Fibroblast of lung (primary cell): Measurements from ENCODE around the gene TAC3. TPM values are rescaled to one million over a fixed set of nuclear protein-coding genes. Genes with fewer than 3 reads are reported as not detected.

ENCODE experiments used
- DNase-seq, 2 donors: peaks; one replicate each; pipeline versions ENCODE4 v3.0.0 to v3.0.0-alpha.2; 2010; ENCODE audit warnings: low read depth in 2 of 2
- H2AFZ ChIP-seq: 2 replicates; pipeline ENCODE4 v1.5.1; 2012; ENCODE audit warnings: low read length, control low read depth, inconsistent platforms
- H3K27ac ChIP-seq: 2 replicates; pipeline ENCODE4 v1.5.1; 2011; ENCODE audit warnings: low read length, control low read depth; ENCODE audit not compliant: insufficient read depth
- H3K27me3 ChIP-seq: 2 replicates; pipeline ENCODE4 v1.5.1; 2011; ENCODE audit warnings: mild to moderate bottlenecking, low read length; ENCODE audit not compliant: control insufficient read depth, insufficient read depth
- H3K36me3 ChIP-seq: 2 replicates; pipeline ENCODE4 v1.5.1; 2011; ENCODE audit warnings: low read length; ENCODE audit not compliant: control insufficient read depth, insufficient read depth
- H3K4me1 ChIP-seq: 2 replicates; pipeline ENCODE4 v1.5.1; 2011; ENCODE audit warnings: low read length; ENCODE audit not compliant: control insufficient read depth, insufficient read depth; ENCODE audit errors: extremely low read depth
- H3K4me2 ChIP-seq: 2 replicates; pipeline ENCODE4 v1.5.1; 2011; ENCODE audit warnings: low read length, control low read depth; ENCODE audit not compliant: insufficient read depth; ENCODE audit errors: extremely low read depth
- H3K4me3 ChIP-seq, 4 experiments: fragments of 200-600 bp in 1 of 4; sonication (generic) in 1 of 4; replicated peaks in 1 of 4; 2 replicates each; pipeline ENCODE4 v1.5.1; 2011 to 2016; ENCODE audit warnings: low read length in 4 of 4, low read depth in 3 of 4, mild to moderate bottlenecking in 3 of 4, control low read depth in 2 of 4, inconsistent platforms in 1 of 4, mixed read lengths in 1 of 4; ENCODE audit not compliant: insufficient read depth in 1 of 4; ENCODE audit errors: control extremely low read depth in 1 of 4
- H3K79me2 ChIP-seq: 2 replicates; pipeline ENCODE4 v1.5.1; 2012; ENCODE audit warnings: mild to moderate bottlenecking, low read length, inconsistent platforms; ENCODE audit not compliant: control insufficient read depth, insufficient read depth
- H3K9ac ChIP-seq: 2 replicates; pipeline ENCODE4 v1.5.1; 2011; ENCODE audit warnings: mild to moderate bottlenecking, low read length, control low read depth; ENCODE audit not compliant: insufficient read depth
- H3K9me3 ChIP-seq: 2 replicates; pipeline ENCODE4 v1.5.1; 2012; ENCODE audit warnings: low read depth, low read length; ENCODE audit not compliant: control insufficient read depth, insufficient read depth
- H4K20me1 ChIP-seq: 2 replicates; pipeline ENCODE4 v1.5.1; 2011; ENCODE audit warnings: low read length; ENCODE audit not compliant: control insufficient read depth, insufficient read depth; ENCODE audit errors: extremely low read depth
- CTCF ChIP-seq, 2 donors: IDR thresholded peaks in 1 of 2; conservative IDR thresholded peaks in 1 of 2; 1 replicate in 1 of 2; 2 replicates in 1 of 2; pipeline ENCODE4 v1.5.1; 2011 to 2012; ENCODE audit warnings: low read length in 2 of 2, control low read depth in 1 of 2, inconsistent platforms in 1 of 2, low read depth in 1 of 2, mild to moderate bottlenecking in 1 of 2
- EZH2 ChIP-seq: IDR thresholded peaks from 2 replicates; pipeline ENCODE4 v1.5.1; 2012; ENCODE audit warnings: low read length, control low read depth, mild to moderate bottlenecking; ENCODE audit errors: missing control alignments
- polyA minus RNA-seq: library from RNA; depleted of rRNA, polyadenylated mRNA; stranded (reverse); fragments of >200 nt; gene quantifications from 2 replicates; pipeline ENCODE4 v1.2.3, GENCODE V29; 2011; ENCODE audit warnings: low replicate concordance
- polyA plus RNA-seq, 2 donors: library from polyadenylated mRNA; depleted of rRNA in 1 of 2; stranded (reverse) in 1 of 2; unstranded in 1 of 2; fragments of >200 nt; gene quantifications; 2 replicates each; pipeline ENCODE4 v1.2.1, GENCODE V29; 2011 to 2012; ENCODE audit warnings: missing spikeins in 1 of 2
- total RNA-seq: library from RNA; depleted of rRNA; stranded (reverse); fragments of >200 nt; gene quantifications from 2 replicates; pipeline ENCODE4 v1.2.1, GENCODE V29; 2014

TAC3 gene
- total RNA-seq (0.17 TPM in 1 of 2 replicates, not detected in the other), polyA plus RNA-seq (0.36 and 0.54 TPM in 2 replicates), polyA minus RNA-seq (2.2 TPM in 1 of 2 replicates, not detected in the other)
- 0.17 and 0.78 TPM in 2 replicates for polyA plus RNA-seq (2012)

- DNase-seq: no peak
- Histone ChIP-seq H3K79me2 (no peaks in the 10 kb centered on the region), H3K4me1 (no peaks in the 10 kb centered on the region), H2AFZ (no peak within 1 kb of the TSS), H3K36me3 (no peaks in the 10 kb centered on the region), H3K9me3 (no peaks in the 10 kb centered on the region), H3K9ac (no peak within 1 kb of the TSS), H4K20me1 (no peaks in the 10 kb centered on the region), H3K27me3 (peaks cover 40% of the 10 kb centered on the region), H3K4me2 (no peak within 1 kb of the TSS), H3K27ac (no peak within 1 kb of the TSS), H3K4me3 (no peak within 1 kb of the TSS)
- TF ChIP-seq EZH2 (no peak), CTCF (conservative IDR thresholded peaks at IDR 0.05 in 1 of 2, IDR thresholded peaks at IDR 0.05 in 1 of 2; ENCODE audit: low read depth in 1 of 2, low read length in 2 of 2) (no peak)
These were observed at the start of gene TAC3 for GRCh38 chr12:57016348-57016747. Gene TAC3 (minus strand): TSS chr12:57016529. CDS start chr12:57015797, 732 bp downstream.

- no peaks in the 10 kb centered on the region for H3K79me2 ChIP-seq
- no peak overlapping the region for H2AFZ ChIP-seq
- no peak overlapping the region for H3K4me3 ChIP-seq
- H3K27me3 ChIP-seq: no peaks in the 10 kb centered on the region
- H3K4me1 ChIP-seq: no peaks in the 10 kb centered on the region
- no peak for DNase-seq
- TF ChIP-seq CTCF (conservative IDR thresholded peaks at IDR 0.05 in 1 of 2, IDR thresholded peaks at IDR 0.05 in 1 of 2; ENCODE audit: low read depth in 1 of 2, low read length in 2 of 2): no peak
- TF ChIP-seq EZH2: no peak
- H3K9ac ChIP-seq: no peak overlapping the region
- no peak overlapping the region for H3K27ac ChIP-seq
- no peaks in the 10 kb centered on the region for H4K20me1 ChIP-seq
- H3K36me3 ChIP-seq: peaks cover 5% of the 10 kb centered on the region
- H3K4me2 ChIP-seq: no peak overlapping the region
- H3K9me3 ChIP-seq: no peaks in the 10 kb centered on the region
These were observed 47.8 kb upstream of the TAC3 start for GRCh38 chr12:57063991-57064685.

- no peak for DNase-seq
- H3K9ac ChIP-seq: no peak overlapping the region
- no peak overlapping the region for H3K4me3 ChIP-seq
- no peaks in the 10 kb centered on the region for H3K27me3 ChIP-seq
- H3K9me3 ChIP-seq: no peaks in the 10 kb centered on the region
- no peak overlapping the region for H3K4me2 ChIP-seq
- H3K36me3 ChIP-seq: peaks cover 5% of the 10 kb centered on the region
- TF ChIP-seq EZH2: no peak
- no peak for TF ChIP-seq CTCF (conservative IDR thresholded peaks at IDR 0.05 in 1 of 2, IDR thresholded peaks at IDR 0.05 in 1 of 2; ENCODE audit: low read depth in 1 of 2, low read length in 2 of 2)
- no peaks in the 10 kb centered on the region for H4K20me1 ChIP-seq
- H3K79me2 ChIP-seq: no peaks in the 10 kb centered on the region
- H3K4me1 ChIP-seq: no peaks in the 10 kb centered on the region
- no peak overlapping the region for H2AFZ ChIP-seq
- H3K27ac ChIP-seq: no peak overlapping the region
These were observed 42.1 kb upstream of the TAC3 start for GRCh38 chr12:57058454-57058853.
